Colon (tissue), 2 donors: ENCODE results near the gene SELENOS.

Experiments used
- FAIRE-seq: peaks from 2 replicates; lab custom pipeline; 2012; peaks lifted over from hg19 to GRCh38; lab: Jason Lieb, UNC
- donor health status: control.
- donor health status: control.

The SELENOS gene

GRCh38 chr15:101277038-101277822 lies at the start of gene SELENOS:
SELENOS (minus strand) TSS chr15:101277485; CDS start chr15:101277417, 68 bp downstream.
- no peak for FAIRE-seq

- no peak for FAIRE-seq
These were observed 49.3 kb upstream of the SELENOS start for GRCh38 chr15:101326462-101327146.

GRCh38 chr15:101326026-101326315 lies 48.7 kb upstream of the SELENOS start:
- no peak for FAIRE-seq

GRCh38 chr15:101325263-101326025 lies 48.2 kb upstream of the SELENOS start:
- no peak for FAIRE-seq

GRCh38 chr15:101324524-101325177 lies 47.4 kb upstream of the SELENOS start:
- no peak for FAIRE-seq

GRCh38 chr15:101323793-101324523 lies 46.7 kb upstream of the SELENOS start:
- no peak for FAIRE-seq

- FAIRE-seq = no peak
These were observed 45.7 kb upstream of the SELENOS start for GRCh38 chr15:101322854-101323477.

- FAIRE-seq = no peak
These were observed 44.9 kb upstream of the SELENOS start for GRCh38 chr15:101322016-101322695.

- FAIRE-seq = no peak
These were observed 43.3 kb upstream of the SELENOS start for GRCh38 chr15:101320501-101321052.

GRCh38 chr15:101318839-101319238 lies 41.6 kb upstream of the SELENOS start:
- no peak for FAIRE-seq

- no peak for FAIRE-seq
These were observed 41.0 kb upstream of the SELENOS start for GRCh38 chr15:101318147-101318819.

GRCh38 chr15:101317336-101317872 lies 40.1 kb upstream of the SELENOS start:
- FAIRE-seq = no peak

- no peak for FAIRE-seq
These were observed 39.2 kb upstream of the SELENOS start for GRCh38 chr15:101316529-101316928.

- no peak for FAIRE-seq
These were observed 38.5 kb upstream of the SELENOS start for GRCh38 chr15:101315736-101316135.

- no peak for FAIRE-seq
These were observed 37.2 kb upstream of the SELENOS start for GRCh38 chr15:101314336-101315125.

GRCh38 chr15:101313041-101313761 lies 35.9 kb upstream of the SELENOS start:
- FAIRE-seq = no peak

- FAIRE-seq = no peak
These were observed 33.2 kb upstream of the SELENOS start for GRCh38 chr15:101310508-101310907.

GRCh38 chr15:101310161-101310480 lies 32.8 kb upstream of the SELENOS start:
- no peak for FAIRE-seq
